ENCODE results near the gene ST6GALNAC5. TPM values are rescaled to one million over a fixed set of nuclear protein-coding genes. Genes with fewer than 3 reads are reported as not detected.

Gene ST6GALNAC5
- total RNA-seq, 1 experiment from 2014 or later: 0.24 TPM

GRCh38 chr1:76905876-76906595, 38.8 kb downstream of the ST6GALNAC5 start:
- intact Hi-C loops (cut with micrococcal nuclease; ENCODE audit: unreplicated experiment): loop anchor here (10.0 kb wide), 1 partner anchor 89 kb away; no protein-coding TSS in a partner anchor
- TF ChIP-seq CTCF (conservative IDR thresholded peaks at IDR 0.05) (no peak), EZH2 (IDR thresholded peaks at IDR 0.05; ENCODE audit: low read depth) (no peak)
- Histone ChIP-seq H3K4me3 (no peak overlapping the region), H3K9me2 (ENCODE audit: insufficient read depth) (no peaks in the 10 kb centered on the region), H3K4me1 (replicated peaks; ENCODE audit: insufficient read depth) (peaks cover 17% of the 10 kb centered on the region), H3K36me3 (ENCODE audit: low read depth) (no peaks in the 10 kb centered on the region), H3K9me3 (ENCODE audit: insufficient read depth, low read depth) (no peaks in the 10 kb centered on the region), H3K27ac (peak overlapping the region; percentile 75), H2AFZ (no peak overlapping the region), H3K79me2 (ENCODE audit: low read depth) (no peaks in the 10 kb centered on the region), H3K4me2 (peak overlapping the region; percentile 11; the same call in 1 of the 2 replicates), H3K27me3 (ENCODE audit: insufficient read depth, low read depth) (no peaks in the 10 kb centered on the region), H4K20me1 (ENCODE audit: insufficient read depth) (no peaks in the 10 kb centered on the region), H3F3A (ENCODE audit: insufficient read depth, low read depth) (peaks cover 7% of the 10 kb centered on the region; the same call in 1 of the 2 replicates)
- peak in 1 of 2 experiments; percentile 69 for DNase-seq
- CTCF ChIA-PET: no interaction called here
- BruUV-seq (replicated peaks): no TSS peak
- POLR2A ChIA-PET (ENCODE audit: unreplicated experiment): no interaction called here

- Histone ChIP-seq H4K20me1 (ENCODE audit: insufficient read depth) (no peaks in the 10 kb centered on the region), H3K9me2 (ENCODE audit: insufficient read depth) (no peaks in the 10 kb centered on the region), H3K9me3 (ENCODE audit: insufficient read depth, low read depth) (no peaks in the 10 kb centered on the region), H3K27ac (no peak overlapping the region), H3K4me2 (no peak overlapping the region), H3K4me3 (no peak overlapping the region), H3K4me1 (replicated peaks; ENCODE audit: insufficient read depth) (peaks cover 17% of the 10 kb centered on the region), H3F3A (ENCODE audit: insufficient read depth, low read depth) (peaks cover 7% of the 10 kb centered on the region; the same call in 1 of the 2 replicates), H3K36me3 (ENCODE audit: low read depth) (no peaks in the 10 kb centered on the region), H3K27me3 (ENCODE audit: insufficient read depth, low read depth) (no peaks in the 10 kb centered on the region), H2AFZ (no peak overlapping the region), H3K79me2 (ENCODE audit: low read depth) (no peaks in the 10 kb centered on the region)
- no peak for DNase-seq
- intact Hi-C loops (cut with micrococcal nuclease; ENCODE audit: unreplicated experiment): loop anchor here (10.0 kb wide), 1 partner anchor 85 kb away; no protein-coding TSS in a partner anchor
- BruUV-seq (replicated peaks): no TSS peak
- POLR2A ChIA-PET (ENCODE audit: unreplicated experiment): no interaction called here
- TF ChIP-seq CTCF (conservative IDR thresholded peaks at IDR 0.05): no peak
- TF ChIP-seq EZH2 (IDR thresholded peaks at IDR 0.05; ENCODE audit: low read depth): no peak
- CTCF ChIA-PET: no interaction called here
Observed at GRCh38 chr1:76909311-76909710, 42.0 kb downstream of the ST6GALNAC5 start.

GRCh38 chr1:76919085-76919484, 51.8 kb downstream of the ST6GALNAC5 start:
- H3K9me2 ChIP-seq (ENCODE audit: insufficient read depth): no peaks in the 10 kb centered on the region
- peak overlapping the region; percentile 25; the same call in 1 of the 2 replicates for H2AFZ ChIP-seq
- H3K79me2 ChIP-seq (ENCODE audit: low read depth): no peaks in the 10 kb centered on the region
- BruUV-seq (replicated peaks): no TSS peak
- H3K27ac ChIP-seq: no peak overlapping the region
- H3K4me2 ChIP-seq: no peak overlapping the region
- H3K27me3 ChIP-seq (ENCODE audit: insufficient read depth, low read depth): no peaks in the 10 kb centered on the region
- CTCF ChIA-PET: no interaction called here
- POLR2A ChIA-PET (ENCODE audit: unreplicated experiment): no interaction called here
- TF ChIP-seq CTCF (conservative IDR thresholded peaks at IDR 0.05) (no peak), EZH2 (IDR thresholded peaks at IDR 0.05; ENCODE audit: low read depth) (no peak)
- no peaks in the 10 kb centered on the region for H3K9me3 ChIP-seq (ENCODE audit: insufficient read depth, low read depth)
- intact Hi-C loops (cut with micrococcal nuclease; ENCODE audit: unreplicated experiment): no loop called here
- DNase-seq: no peak
- H4K20me1 ChIP-seq (ENCODE audit: insufficient read depth): no peaks in the 10 kb centered on the region
- H3K4me1 ChIP-seq (replicated peaks; ENCODE audit: insufficient read depth): no peaks in the 10 kb centered on the region
- H3F3A ChIP-seq (ENCODE audit: insufficient read depth, low read depth): no peaks in the 10 kb centered on the region
- no peaks in the 10 kb centered on the region for H3K36me3 ChIP-seq (ENCODE audit: low read depth)
- no peak overlapping the region for H3K4me3 ChIP-seq
